MM.1S (cell line): Measurements from ENCODE around the gene TREML1.

Experiments
- DNase-seq: peaks from one replicate; pipeline ENCODE4 v3.0.0-alpha.2; 2015
- H2AFZ ChIP-seq: fragments of 300-600 bp; sonication (generic); 2 replicates; pipeline ENCODE4 v1.6.0; 2016; ENCODE audit warnings: antibody characterized with exemption, low read length
- H3F3A ChIP-seq: fragments of 300-600 bp; sonication (generic); 2 replicates; pipeline ENCODE4 v1.6.1; 2016; ENCODE audit warnings: mild to moderate bottlenecking, antibody characterized with exemption, low read length, moderate library complexity, mixed read lengths; ENCODE audit not compliant: insufficient read depth
- H3K27ac ChIP-seq: fragments of 300-600 bp; sonication (generic); 2 replicates; pipeline ENCODE4 v1.5.1; 2016; ENCODE audit warnings: mild to moderate bottlenecking, low read length
- H3K27me3 ChIP-seq: fragments of 300-600 bp; sonication (generic); replicated peaks from 2 replicates; pipeline ENCODE4 v1.6.0; 2016; ENCODE audit warnings: low read length; ENCODE audit not compliant: insufficient read depth
- H3K36me3 ChIP-seq: fragments of 300-600 bp; sonication (generic); replicated peaks from 2 replicates; pipeline ENCODE4 v1.6.1; 2016; ENCODE audit warnings: mild to moderate bottlenecking, low read length, mixed read lengths; ENCODE audit not compliant: insufficient read depth
- H3K4me1 ChIP-seq: fragments of 300-600 bp; sonication (generic); 2 replicates; pipeline ENCODE4 v1.6.1; 2016; ENCODE audit warnings: low read length, mixed read lengths
- H3K4me2 ChIP-seq: fragments of 300-600 bp; sonication (generic); 2 replicates; pipeline ENCODE4 v1.6.0; 2016; ENCODE audit warnings: low read depth, low read length
- H3K4me3 ChIP-seq: fragments of 300-600 bp; sonication (generic); 2 replicates; pipeline ENCODE4 v1.5.1; 2016; ENCODE audit warnings: low read length, mixed read lengths
- H3K79me2 ChIP-seq: fragments of 300-600 bp; sonication (generic); 2 replicates; pipeline ENCODE4 v1.6.1; 2016; ENCODE audit warnings: mixed run types, low read length, mixed read lengths
- H3K9ac ChIP-seq: fragments of 300-600 bp; sonication (generic); 2 replicates; pipeline ENCODE4 v1.6.1; 2016; ENCODE audit warnings: low read length, mixed read lengths
- H3K9me2 ChIP-seq: fragments of 300-600 bp; sonication (generic); replicated peaks from 2 replicates; pipeline ENCODE4 v1.6.1; 2016; ENCODE audit warnings: mild to moderate bottlenecking, low read length, mixed read lengths; ENCODE audit not compliant: insufficient read depth
- H3K9me3 ChIP-seq: fragments of 300-600 bp; sonication (generic); replicated peaks from 2 replicates; pipeline ENCODE4 v1.6.1; 2016; ENCODE audit warnings: mild to moderate bottlenecking, low read length, mixed read lengths; ENCODE audit not compliant: insufficient read depth
- H4K20me1 ChIP-seq: fragments of 300-600 bp; sonication (generic); 2 replicates; pipeline ENCODE4 v1.6.1; 2016; ENCODE audit warnings: mild to moderate bottlenecking, low read length, moderate library complexity, mixed read lengths; ENCODE audit not compliant: insufficient read depth
- CTCF ChIP-seq: fragments of 300-600 bp; sonication (generic); IDR thresholded peaks from 2 replicates; pipeline ENCODE4 v1.5.1; 2016; ENCODE audit warnings: antibody characterized with exemption, low read length, mixed read lengths
- EZH2 ChIP-seq: fragments of 300-600 bp; sonication (generic); optimal IDR thresholded peaks from 2 replicates; pipeline ENCODE3; 2017; ENCODE audit warnings: low read depth, mild to moderate bottlenecking, antibody characterized with exemption, low read length, mixed read lengths
- EZH2phosphoT487 ChIP-seq: fragments of 300-600 bp; sonication (generic); IDR thresholded peaks from 2 replicates; pipeline ENCODE4 v1.6.1; 2018; ENCODE audit warnings: antibody characterized with exemption, low read length

The TREML1 gene

DNA sequence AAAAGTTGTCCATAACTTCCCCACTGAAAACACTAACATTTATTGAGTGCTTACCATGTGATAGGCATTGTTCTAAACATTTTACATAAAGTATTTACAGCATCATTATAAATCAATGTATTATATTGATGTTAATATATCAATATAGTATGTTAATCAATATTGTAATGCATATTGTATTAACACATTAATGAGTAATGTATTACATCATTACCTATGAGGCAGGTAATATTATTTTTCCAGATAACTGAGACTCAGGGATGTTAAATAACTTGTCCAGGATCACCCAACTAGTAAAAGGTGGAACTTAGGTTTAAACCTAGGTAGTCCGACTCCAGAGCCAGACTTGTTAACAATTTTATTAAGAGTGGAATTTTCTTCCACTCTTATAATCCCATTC lies 20.9 kb upstream of the TREML1 start:
- Histone ChIP-seq H3K79me2 (no peaks in the 10 kb centered on the region), H3K9ac (no peak overlapping the region), H3K9me3 (no peaks in the 10 kb centered on the region), H3K27ac (no peak overlapping the region), H3K27me3 (no peaks in the 10 kb centered on the region), H3K4me2 (no peak overlapping the region), H3K4me3 (no peak overlapping the region), H4K20me1 (no peaks in the 10 kb centered on the region), H2AFZ (no peak overlapping the region), H3K9me2 (no peaks in the 10 kb centered on the region), H3K4me1 (no peaks in the 10 kb centered on the region), H3F3A (no peaks in the 10 kb centered on the region), H3K36me3 (no peaks in the 10 kb centered on the region)
- DNase-seq: no peak
- no peak for TF ChIP-seq EZH2
- no peak for TF ChIP-seq EZH2phosphoT487
- TF ChIP-seq CTCF: no peak

GRCh38 chr6:41174610-41175009 lies 20.5 kb upstream of the TREML1 start:
- H3F3A ChIP-seq: no peaks in the 10 kb centered on the region
- H3K4me3 ChIP-seq: no peak overlapping the region
- no peaks in the 10 kb centered on the region for H3K9me2 ChIP-seq
- no peak for TF ChIP-seq CTCF
- no peak for TF ChIP-seq EZH2phosphoT487
- TF ChIP-seq EZH2: no peak
- H3K9me3 ChIP-seq: no peaks in the 10 kb centered on the region
- no peak overlapping the region for H2AFZ ChIP-seq
- no peaks in the 10 kb centered on the region for H3K36me3 ChIP-seq
- H3K4me1 ChIP-seq: no peaks in the 10 kb centered on the region
- no peak overlapping the region for H3K27ac ChIP-seq
- no peak overlapping the region for H3K4me2 ChIP-seq
- no peaks in the 10 kb centered on the region for H4K20me1 ChIP-seq
- H3K27me3 ChIP-seq: no peaks in the 10 kb centered on the region
- no peaks in the 10 kb centered on the region for H3K79me2 ChIP-seq
- H3K9ac ChIP-seq: no peak overlapping the region
- no peak for DNase-seq

DNA sequence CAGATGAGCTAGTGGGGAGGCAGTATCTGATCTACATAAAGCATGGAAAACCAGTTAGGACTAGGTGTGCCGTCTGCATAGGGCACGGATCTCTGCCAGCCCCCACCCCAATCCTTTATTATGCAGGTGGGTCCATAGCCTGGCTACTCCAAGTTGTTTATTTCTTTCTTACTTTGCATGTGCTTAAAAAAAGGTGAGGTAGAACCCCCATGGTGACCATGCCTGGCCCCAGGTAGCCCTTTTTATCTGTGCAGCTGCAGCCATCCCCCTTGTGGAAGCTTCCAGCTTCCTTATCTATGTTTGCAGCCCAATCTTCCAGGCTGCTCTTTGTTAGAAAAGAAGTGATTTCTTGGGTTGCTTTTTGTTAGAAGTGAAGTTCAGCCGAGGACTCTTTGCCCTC lies 17.8 kb upstream of the TREML1 start:
- H3K36me3 ChIP-seq: no peaks in the 10 kb centered on the region
- H3K27ac ChIP-seq: no peak overlapping the region
- TF ChIP-seq EZH2phosphoT487 (no peak), CTCF (no peak), EZH2 (no peak)
- H3K4me1 ChIP-seq: no peaks in the 10 kb centered on the region
- H2AFZ ChIP-seq: no peak overlapping the region
- no peak for DNase-seq
- H3K27me3 ChIP-seq: no peaks in the 10 kb centered on the region
- no peaks in the 10 kb centered on the region for H3K9me3 ChIP-seq
- no peaks in the 10 kb centered on the region for H4K20me1 ChIP-seq
- H3K9ac ChIP-seq: no peak overlapping the region
- H3K79me2 ChIP-seq: no peaks in the 10 kb centered on the region
- H3K4me3 ChIP-seq: no peak overlapping the region
- no peaks in the 10 kb centered on the region for H3F3A ChIP-seq
- H3K9me2 ChIP-seq: no peaks in the 10 kb centered on the region
- H3K4me2 ChIP-seq: no peak overlapping the region

- Histone ChIP-seq H3K9me3 (no peaks in the 10 kb centered on the region), H3K4me1 (no peaks in the 10 kb centered on the region), H3K9ac (no peak overlapping the region), H3F3A (no peaks in the 10 kb centered on the region), H4K20me1 (no peaks in the 10 kb centered on the region), H3K36me3 (no peaks in the 10 kb centered on the region), H3K27ac (no peak overlapping the region), H2AFZ (no peak overlapping the region), H3K9me2 (no peaks in the 10 kb centered on the region), H3K4me2 (no peak overlapping the region), H3K27me3 (no peaks in the 10 kb centered on the region), H3K79me2 (no peaks in the 10 kb centered on the region), H3K4me3 (no peak overlapping the region)
- DNase-seq: no peak
- TF ChIP-seq EZH2: no peak
- no peak for TF ChIP-seq CTCF
- no peak for TF ChIP-seq EZH2phosphoT487
Observed at GRCh38 chr6:41170547-41171160, 16.5 kb upstream of the TREML1 start.
